Caco-2 (cell line): ENCODE data around the gene DYNLRB1. TPM values are rescaled to one million over a fixed set of nuclear protein-coding genes. Genes with fewer than 3 reads are reported as not detected.

Experiments used
- BruUV-seq: library from RNA; stranded (reverse); fragments of 400-500 nt; replicated peaks from 2 replicates; lab custom pipeline; 2021; lab: Mats Ljungman, UMichigan
- CTCF ChIA-PET: fragments of 300-600 bp; sonication (Branson Sonifier 250); formaldehyde crosslinking; loops from one replicate; lab custom pipeline; 2022; ENCODE audit warnings: antibody characterized with exemption; lab: Charles Lee
- POLR2A ChIA-PET: fragments of 300-600 bp; sonication (Branson Sonifier 250); formaldehyde crosslinking; loops from one replicate; lab custom pipeline; 2022; ENCODE audit warnings: antibody characterized with exemption; lab: Charles Lee
- DNase-seq, 2 experiments: peaks; one replicate each; pipeline versions ENCODE4 v3.0.0 to v3.0.0-alpha.2; 2020 to 2022
- H3K27me3 ChIP-seq: replicated peaks from 2 replicates; pipeline ENCODE4 v1.6.0; 2011; ENCODE audit warnings: low read length; ENCODE audit not compliant: control insufficient read depth, insufficient read depth
- H3K36me3 ChIP-seq: 2 replicates; pipeline ENCODE4 v1.5.1; 2011; ENCODE audit warnings: low read length; ENCODE audit not compliant: control insufficient read depth, insufficient read depth
- H3K4me1 ChIP-seq: fragments of 250-450 bp; sonication (Bioruptor Pico); 2 replicates; pipeline ENCODE4 v1.5.1; 2020; ENCODE audit warnings: mild to moderate bottlenecking
- H3K4me3 ChIP-seq: 2 replicates; pipeline ENCODE4 v1.5.1; 2011; ENCODE audit warnings: low read depth, mild to moderate bottlenecking, control low read depth, low read length
- H3K9me3 ChIP-seq: fragments of 250-450 bp; sonication (Bioruptor Pico); 2 replicates; pipeline ENCODE4 v1.5.1; 2020; ENCODE audit warnings: mild to moderate bottlenecking, moderate library complexity
- H3K27ac Mint-ChIP-seq: one replicate; pipeline ENCODE4 v1.8.0; 2022; ENCODE audit warnings: mixed read lengths; ENCODE audit not compliant: unreplicated experiment
- H3K27me3 Mint-ChIP-seq: one replicate; pipeline ENCODE4 v1.8.0; 2022; ENCODE audit warnings: mixed read lengths; ENCODE audit not compliant: insufficient read depth, unreplicated experiment
- H3K36me3 Mint-ChIP-seq: one replicate; pipeline ENCODE4 v1.8.0; 2022; ENCODE audit warnings: mild to moderate bottlenecking, mixed read lengths; ENCODE audit not compliant: insufficient read depth, unreplicated experiment
- H3K4me1 Mint-ChIP-seq: one replicate; pipeline ENCODE4 v1.8.0; 2022; ENCODE audit warnings: low read depth, mixed read lengths; ENCODE audit not compliant: unreplicated experiment
- H3K4me3 Mint-ChIP-seq: one replicate; pipeline ENCODE4 v1.8.0; 2022; ENCODE audit warnings: mild to moderate bottlenecking, moderate library complexity, mixed read lengths; ENCODE audit not compliant: unreplicated experiment
- H3K9me3 Mint-ChIP-seq: one replicate; pipeline ENCODE4 v1.8.0; 2022; ENCODE audit warnings: mixed read lengths; ENCODE audit not compliant: unreplicated experiment
- intact Hi-C: fragments of 100-400 bp; cut with micrococcal nuclease; formaldehyde crosslinking; loops from one replicate; pipeline ENCODE4 v1.10.0; 2022; ENCODE audit not compliant: unreplicated experiment
- total RNA-seq: library from RNA; stranded (reverse); gene quantifications from 2 replicates; pipeline ENCODE4 v1.2.3, GENCODE V29; 2022
- TF ChIP-seq, protein P1 (sequence below), 2 experiments: fragments of 200-600 bp in 1 of 2; IDR thresholded peaks; 1 replicate in 1 of 2; 2 replicates in 1 of 2; pipeline versions ENCODE4 v1.5.1 to v1.8.0; 2011 to 2022; ENCODE audit warnings: antibody characterized with exemption in 1 of 2, control low read depth in 1 of 2, inconsistent platforms in 1 of 2, low read depth in 1 of 2, low read length in 1 of 2, mild to moderate bottlenecking in 1 of 2, moderate library complexity in 1 of 2; ENCODE audit not compliant: insufficient read depth in 1 of 2, severe bottlenecking in 1 of 2, unreplicated experiment in 1 of 2

DYNLRB1 gene
- total RNA-seq, 1 experiment from 2014 or later, result 359 TPM

DNA sequence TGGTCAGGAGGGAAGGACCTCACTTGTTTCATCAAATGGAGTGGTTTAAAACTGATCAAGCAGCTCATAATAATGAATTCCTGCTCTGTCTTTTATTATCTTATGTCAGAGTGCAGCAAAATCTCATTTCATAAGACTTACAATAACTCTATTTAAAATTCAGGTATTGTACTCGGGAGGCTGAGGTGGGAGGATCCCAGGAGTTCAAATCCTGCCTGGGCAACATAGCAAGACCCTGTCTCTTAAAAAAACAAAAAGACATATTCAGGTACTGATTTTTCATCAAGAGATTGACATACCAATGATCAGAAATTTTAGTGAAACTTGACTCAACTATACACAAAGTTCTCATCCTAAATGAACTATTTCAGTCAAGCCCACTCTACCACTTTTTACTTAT is 5.6 kb upstream of the DYNLRB1 start:
- POLR2A ChIA-PET, result no interaction called here
- intact Hi-C loops, result no loop called here
- H3K27me3 Mint-ChIP-seq, result no peaks in the 10 kb centered on the region
- no peaks in the 10 kb centered on the region for H3K9me3 Mint-ChIP-seq
- Histone ChIP-seq H3K36me3 (peaks cover 4% of the 10 kb centered on the region; the same call in 1 of the 2 replicates), H3K27me3 (no peaks in the 10 kb centered on the region), H3K9me3 (no peaks in the 10 kb centered on the region), H3K4me3 (no peak overlapping the region), H3K4me1 (peaks cover 6% of the 10 kb centered on the region)
- CTCF ChIA-PET, result no interaction called here
- no TSS peak for BruUV-seq
- DNase-seq, result no peak
- peaks cover 94% of the 10 kb centered on the region for H3K36me3 Mint-ChIP-seq
- no peak overlapping the region for H3K27ac Mint-ChIP-seq
- H3K4me3 Mint-ChIP-seq, result no peak overlapping the region
- H3K4me1 Mint-ChIP-seq, result peaks cover 19% of the 10 kb centered on the region
- TF ChIP-seq, protein P1, sequence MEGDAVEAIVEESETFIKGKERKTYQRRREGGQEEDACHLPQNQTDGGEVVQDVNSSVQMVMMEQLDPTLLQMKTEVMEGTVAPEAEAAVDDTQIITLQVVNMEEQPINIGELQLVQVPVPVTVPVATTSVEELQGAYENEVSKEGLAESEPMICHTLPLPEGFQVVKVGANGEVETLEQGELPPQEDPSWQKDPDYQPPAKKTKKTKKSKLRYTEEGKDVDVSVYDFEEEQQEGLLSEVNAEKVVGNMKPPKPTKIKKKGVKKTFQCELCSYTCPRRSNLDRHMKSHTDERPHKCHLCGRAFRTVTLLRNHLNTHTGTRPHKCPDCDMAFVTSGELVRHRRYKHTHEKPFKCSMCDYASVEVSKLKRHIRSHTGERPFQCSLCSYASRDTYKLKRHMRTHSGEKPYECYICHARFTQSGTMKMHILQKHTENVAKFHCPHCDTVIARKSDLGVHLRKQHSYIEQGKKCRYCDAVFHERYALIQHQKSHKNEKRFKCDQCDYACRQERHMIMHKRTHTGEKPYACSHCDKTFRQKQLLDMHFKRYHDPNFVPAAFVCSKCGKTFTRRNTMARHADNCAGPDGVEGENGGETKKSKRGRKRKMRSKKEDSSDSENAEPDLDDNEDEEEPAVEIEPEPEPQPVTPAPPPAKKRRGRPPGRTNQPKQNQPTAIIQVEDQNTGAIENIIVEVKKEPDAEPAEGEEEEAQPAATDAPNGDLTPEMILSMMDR (IDR thresholded peaks at IDR 0.05; ENCODE audit: insufficient read depth in 1 of 2, low read depth in 1 of 2, low read length in 1 of 2, severe bottlenecking in 1 of 2, unreplicated experiment in 1 of 2), result no peak

- intact Hi-C loops, result no loop called here
- no peak for DNase-seq
- H3K4me1 ChIP-seq, result peaks cover 6% of the 10 kb centered on the region
- H3K9me3 Mint-ChIP-seq, result no peaks in the 10 kb centered on the region
- H3K9me3 ChIP-seq, result no peaks in the 10 kb centered on the region
- no TSS peak for BruUV-seq
- no peaks in the 10 kb centered on the region for H3K27me3 ChIP-seq
- ChIA-PET CTCF (interaction anchor here (0.6 to 0.9 kb wide), 2 partner anchors 11 to 201 kb away, joined by 3 to 5 read pairs; no protein-coding TSS in a partner anchor), POLR2A (interaction anchor here (1.1 kb wide), 1 partner anchor 201 kb away, joined by 4 read pairs; no protein-coding TSS in a partner anchor)
- no peak overlapping the region for H3K4me3 Mint-ChIP-seq
- TF ChIP-seq, protein P1 (IDR thresholded peaks at IDR 0.05; ENCODE audit: insufficient read depth in 1 of 2, low read depth in 1 of 2, low read length in 1 of 2, severe bottlenecking in 1 of 2, unreplicated experiment in 1 of 2), result no peak
- peaks cover 19% of the 10 kb centered on the region for H3K4me1 Mint-ChIP-seq
- no peaks in the 10 kb centered on the region for H3K27me3 Mint-ChIP-seq
- no peak overlapping the region for H3K4me3 ChIP-seq
- H3K36me3 ChIP-seq, result no peaks in the 10 kb centered on the region
- no peak overlapping the region for H3K27ac Mint-ChIP-seq
- peaks cover 94% of the 10 kb centered on the region for H3K36me3 Mint-ChIP-seq
Observed at GRCh38 chr20:34511891-34512265, 4.3 kb upstream of the DYNLRB1 start.

GRCh38 chr20:34512266-34512954 is 3.8 kb upstream of the DYNLRB1 start:
- intact Hi-C loops, result no loop called here
- Mint-ChIP-seq H3K9me3 (no peaks in the 10 kb centered on the region), H3K27ac (no peak overlapping the region), H3K4me1 (peaks cover 19% of the 10 kb centered on the region), H3K36me3 (peaks cover 91% of the 10 kb centered on the region), H3K4me3 (no peak overlapping the region), H3K27me3 (no peaks in the 10 kb centered on the region)
- no peaks in the 10 kb centered on the region for H3K36me3 ChIP-seq
- CTCF ChIA-PET, result interaction anchor here (0.6 to 0.9 kb wide), 2 partner anchors 11 to 201 kb away, joined by 3 to 5 read pairs; no protein-coding TSS in a partner anchor
- H3K4me1 ChIP-seq, result peaks cover 6% of the 10 kb centered on the region
- no TSS peak for BruUV-seq
- no peaks in the 10 kb centered on the region for H3K9me3 ChIP-seq
- no peaks in the 10 kb centered on the region for H3K27me3 ChIP-seq
- H3K4me3 ChIP-seq, result no peak overlapping the region
- no peak for DNase-seq
- TF ChIP-seq, protein P1 (IDR thresholded peaks at IDR 0.05; ENCODE audit: insufficient read depth in 1 of 2, low read depth in 1 of 2, low read length in 1 of 2, severe bottlenecking in 1 of 2, unreplicated experiment in 1 of 2), result no peak
- POLR2A ChIA-PET, result interaction anchor here (1.1 kb wide), 1 partner anchor 202 kb away, joined by 4 read pairs; no protein-coding TSS in a partner anchor
